Parathyroid adenoma (tissue), 2 donors: ENCODE measurements around the gene TMEM200B.
"Not testable (repeated sequence)": the region's sequence is repeated elsewhere in the genome, so short reads cannot be mapped to it uniquely, and the experiment has no call there.

Experiments used
- H2AFZ ChIP-seq: fragments of 300-600 bp; sonication (generic); one replicate; pipeline ENCODE4 v1.7.0; 2017; ENCODE audit warnings: antibody characterized with exemption, mild to moderate bottlenecking
- H3K27ac ChIP-seq: fragments of 300-600 bp; sonication (generic); one replicate; pipeline ENCODE4 v1.7.0; 2017
- H3K27me3 ChIP-seq: fragments of 300-600 bp; sonication (generic); one replicate; pipeline ENCODE4 v1.7.0; 2017; ENCODE audit warnings: low read length; ENCODE audit not compliant: control insufficient read depth, insufficient read depth
- H3K36me3 ChIP-seq: fragments of 300-600 bp; sonication (generic); one replicate; pipeline ENCODE4 v1.7.0; 2017; ENCODE audit warnings: low read length; ENCODE audit not compliant: control insufficient read depth, insufficient read depth
- H3K4me1 ChIP-seq: fragments of 300-600 bp; sonication (generic); one replicate; pipeline ENCODE4 v1.7.0; 2017; ENCODE audit warnings: control low read depth
- H3K4me2 ChIP-seq: fragments of 300-600 bp; sonication (generic); one replicate; pipeline ENCODE4 v1.7.0; 2017; ENCODE audit warnings: low read length
- H3K4me3 ChIP-seq: fragments of 300-600 bp; sonication (generic); one replicate; pipeline ENCODE4 v1.7.0; 2017; ENCODE audit warnings: low read depth, low read length
- H3K79me2 ChIP-seq: fragments of 300-600 bp; sonication (generic); one replicate; pipeline ENCODE4 v1.7.0; 2017; ENCODE audit warnings: control low read depth
- H3K9ac ChIP-seq: fragments of 300-600 bp; sonication (generic); one replicate; pipeline ENCODE4 v1.7.0; 2017; ENCODE audit warnings: mild to moderate bottlenecking
- H3K9me3 ChIP-seq: fragments of 300-600 bp; sonication (generic); one replicate; pipeline ENCODE4 v1.7.0; 2017; ENCODE audit warnings: low read length; ENCODE audit not compliant: control insufficient read depth
- CTCF ChIP-seq: fragments of 300-600 bp; sonication (generic); IDR thresholded peaks from one replicate; pipeline ENCODE4 v1.7.0; 2017; ENCODE audit warnings: antibody characterized with exemption, mild to moderate bottlenecking
- donor health status: primary hyperparathyroidism.

The TMEM200B gene

GRCh38 chr1:29159773-29160172, 36.1 kb upstream of the TMEM200B start:
- H3K27ac ChIP-seq: no peak overlapping the region
- H3K4me1 ChIP-seq: peaks cover 22% of the 10 kb centered on the region
- no peaks in the 10 kb centered on the region for H3K36me3 ChIP-seq
- TF ChIP-seq CTCF: no peak
- H2AFZ ChIP-seq: no peak overlapping the region
- H3K4me2 ChIP-seq: no peak overlapping the region
- no peak overlapping the region for H3K4me3 ChIP-seq
- peaks cover 3% of the 10 kb centered on the region for H3K79me2 ChIP-seq
- no peaks in the 10 kb centered on the region for H3K9me3 ChIP-seq
- no peaks in the 10 kb centered on the region for H3K27me3 ChIP-seq
- H3K9ac ChIP-seq: no peak overlapping the region

- Histone ChIP-seq H3K4me2 (peak overlapping the region; percentile 27), H3K27ac (peak overlapping the region; percentile 83), H3K4me1 (peaks cover 26% of the 10 kb centered on the region), H3K9me3 (no peaks in the 10 kb centered on the region), H3K36me3 (no peaks in the 10 kb centered on the region), H3K4me3 (peak overlapping the region; percentile 40), H2AFZ (no peak overlapping the region), H3K79me2 (peaks cover 4% of the 10 kb centered on the region), H3K9ac (no peak overlapping the region), H3K27me3 (no peaks in the 10 kb centered on the region)
- TF ChIP-seq CTCF: no peak
These were observed 33.5 kb upstream of the TMEM200B start for GRCh38 chr1:29157269-29157601.

GRCh38 chr1:29156543-29157268, 33.0 kb upstream of the TMEM200B start:
- H3K4me2 ChIP-seq: peak overlapping the region; percentile 48
- no peak for TF ChIP-seq CTCF
- peaks cover 4% of the 10 kb centered on the region for H3K79me2 ChIP-seq
- no peak overlapping the region for H2AFZ ChIP-seq
- H3K36me3 ChIP-seq: no peaks in the 10 kb centered on the region
- peaks cover 26% of the 10 kb centered on the region for H3K4me1 ChIP-seq
- peak overlapping the region; percentile 40 for H3K4me3 ChIP-seq
- H3K27ac ChIP-seq: peak overlapping the region; percentile 83
- no peak overlapping the region for H3K9ac ChIP-seq
- H3K9me3 ChIP-seq: no peaks in the 10 kb centered on the region
- no peaks in the 10 kb centered on the region for H3K27me3 ChIP-seq

GRCh38 chr1:29152046-29152805, 28.5 kb upstream of the TMEM200B start:
- Histone ChIP-seq H3K9me3 (no peaks in the 10 kb centered on the region), H3K4me1 (peaks cover 18% of the 10 kb centered on the region), H2AFZ (no peak overlapping the region), H3K36me3 (no peaks in the 10 kb centered on the region), H3K27me3 (no peaks in the 10 kb centered on the region), H3K4me3 (no peak overlapping the region), H3K27ac (no peak overlapping the region), H3K9ac (no peak overlapping the region), H3K4me2 (no peak overlapping the region), H3K79me2 (peaks cover 6% of the 10 kb centered on the region)
- TF ChIP-seq CTCF: no peak

- peaks cover 16% of the 10 kb centered on the region for H3K4me1 ChIP-seq
- not testable (repeated sequence) for H3K9ac ChIP-seq, H3K4me2 ChIP-seq, H3K27ac ChIP-seq, H3K9me3 ChIP-seq, H3K36me3 ChIP-seq, H2AFZ ChIP-seq, H3K79me2 ChIP-seq, H3K4me3 ChIP-seq, H3K27me3 ChIP-seq
These were observed 26.6 kb upstream of the TMEM200B start for GRCh38 chr1:29150346-29150745.
